BJ (cell line): ENCODE data around the gene STAT5A. TPM values are rescaled to one million over a fixed set of nuclear protein-coding genes. Genes with fewer than 3 reads are reported as not detected.
"Not testable (repeated sequence)": the region's sequence is repeated elsewhere in the genome, so short reads cannot be mapped to it uniquely, and the experiment has no call there.

Experiments used
- CTCF ChIA-PET: fragments of 350-600 bp; formaldehyde crosslinking; extraction: SDS; loops from one replicate; lab custom pipeline; 2021; ENCODE audit warnings: antibody characterized with exemption, inconsistent platforms; lab: Yijun Ruan, JAX
- POLR2A ChIA-PET: fragments of 300-600 bp; sonication (Branson Sonifier 250); formaldehyde crosslinking; extraction: SDS; loops from one replicate; lab custom pipeline; 2021; ENCODE audit warnings: antibody characterized with exemption; lab: Charles Lee
- DNase-seq: peaks from one replicate; pipeline ENCODE4 v3.0.0-alpha.2; 2011; ENCODE audit warnings: low read depth
- H3K27me3 ChIP-seq: 2 replicates; pipeline ENCODE4 v1.6.0; 2011; ENCODE audit warnings: low read length; ENCODE audit not compliant: control insufficient read depth, insufficient read depth
- H3K36me3 ChIP-seq: 2 replicates; pipeline ENCODE4 v1.5.1; 2011; ENCODE audit warnings: low read length; ENCODE audit not compliant: control insufficient read depth, insufficient read depth
- H3K4me3 ChIP-seq: 2 replicates; pipeline ENCODE4 v1.5.1; 2011; ENCODE audit warnings: low read depth, mild to moderate bottlenecking, control low read depth, low read length
- CTCF ChIP-seq: IDR thresholded peaks from 2 replicates; pipeline ENCODE4 v1.5.1; 2011; ENCODE audit warnings: low read depth, mild to moderate bottlenecking, control low read depth, inconsistent platforms, low read length, moderate library complexity; ENCODE audit not compliant: insufficient read depth
- polyA plus RNA-seq: library from polyadenylated mRNA; depleted of rRNA; stranded (reverse); fragments of >200 nt; gene quantifications from 2 replicates; pipeline ENCODE4 v1.2.3, GENCODE V29; 2011

Gene STAT5A
- polyA plus RNA-seq, 1 experiment: 17.2 TPM

GRCh38 chr17:42260318-42260717 is 28.0 kb upstream of the STAT5A start:
- ChIA-PET CTCF (no interaction called here), POLR2A (no interaction called here)
- Histone ChIP-seq H3K4me3 (no peak overlapping the region), H3K36me3 (no peaks in the 10 kb centered on the region), H3K27me3 (no peaks in the 10 kb centered on the region)
- no peak for TF ChIP-seq CTCF
- no peak for DNase-seq

- H3K27me3 ChIP-seq, H3K36me3 ChIP-seq, CTCF ChIA-PET, POLR2A ChIA-PET, DNase-seq, H3K4me3 ChIP-seq: not testable (repeated sequence)
These were observed 23.9 kb upstream of the STAT5A start for GRCh38 chr17:42264366-42264765.

GRCh38 chr17:42266462-42266861 is 21.8 kb upstream of the STAT5A start:
- CTCF ChIA-PET: no interaction called here
- no peaks in the 10 kb centered on the region for H3K27me3 ChIP-seq
- no peak for TF ChIP-seq CTCF
- no peaks in the 10 kb centered on the region for H3K36me3 ChIP-seq
- POLR2A ChIA-PET: no interaction called here
- no peak for DNase-seq
- no peak overlapping the region for H3K4me3 ChIP-seq

GRCh38 chr17:42266918-42267766 is 21.2 kb upstream of the STAT5A start:
- H3K36me3 ChIP-seq: no peaks in the 10 kb centered on the region
- TF ChIP-seq CTCF: no peak
- POLR2A ChIA-PET: no interaction called here
- CTCF ChIA-PET: interaction anchor here (0.6 to 1.2 kb wide), 2 partner anchors 162 to 260 kb away, joined by 3 read pairs; no protein-coding TSS in a partner anchor
- H3K27me3 ChIP-seq: no peaks in the 10 kb centered on the region
- peak; percentile 78 for DNase-seq
- H3K4me3 ChIP-seq: no peak overlapping the region

GRCh38 chr17:42268236-42268635 is 20.1 kb upstream of the STAT5A start:
- ChIA-PET POLR2A (no interaction called here), CTCF (interaction anchor here (0.7 kb wide), 1 partner anchor 18 kb away, joined by 3 read pairs; no protein-coding TSS in a partner anchor)
- no peaks in the 10 kb centered on the region for H3K36me3 ChIP-seq
- no peak for DNase-seq
- no peak for TF ChIP-seq CTCF
- H3K27me3 ChIP-seq: no peaks in the 10 kb centered on the region
- H3K4me3 ChIP-seq: no peak overlapping the region
